K562 treated with DMSO at 1 percent for 48 hours (cell line): ENCODE results near the gene ARHGEF7. TPM values are rescaled to one million over a fixed set of nuclear protein-coding genes. Genes with fewer than 3 reads are reported as not detected.

Experiments used
- total RNA-seq: library from RNA; unstranded; fragments of 300-600 nt; gene quantifications from 2 replicates; pipeline ENCODE4 v1.2.3, GENCODE V29; 2022; ENCODE audit warnings: low replicate concordance; ENCODE audit errors: extremely low read depth

Gene ARHGEF7, protein sequence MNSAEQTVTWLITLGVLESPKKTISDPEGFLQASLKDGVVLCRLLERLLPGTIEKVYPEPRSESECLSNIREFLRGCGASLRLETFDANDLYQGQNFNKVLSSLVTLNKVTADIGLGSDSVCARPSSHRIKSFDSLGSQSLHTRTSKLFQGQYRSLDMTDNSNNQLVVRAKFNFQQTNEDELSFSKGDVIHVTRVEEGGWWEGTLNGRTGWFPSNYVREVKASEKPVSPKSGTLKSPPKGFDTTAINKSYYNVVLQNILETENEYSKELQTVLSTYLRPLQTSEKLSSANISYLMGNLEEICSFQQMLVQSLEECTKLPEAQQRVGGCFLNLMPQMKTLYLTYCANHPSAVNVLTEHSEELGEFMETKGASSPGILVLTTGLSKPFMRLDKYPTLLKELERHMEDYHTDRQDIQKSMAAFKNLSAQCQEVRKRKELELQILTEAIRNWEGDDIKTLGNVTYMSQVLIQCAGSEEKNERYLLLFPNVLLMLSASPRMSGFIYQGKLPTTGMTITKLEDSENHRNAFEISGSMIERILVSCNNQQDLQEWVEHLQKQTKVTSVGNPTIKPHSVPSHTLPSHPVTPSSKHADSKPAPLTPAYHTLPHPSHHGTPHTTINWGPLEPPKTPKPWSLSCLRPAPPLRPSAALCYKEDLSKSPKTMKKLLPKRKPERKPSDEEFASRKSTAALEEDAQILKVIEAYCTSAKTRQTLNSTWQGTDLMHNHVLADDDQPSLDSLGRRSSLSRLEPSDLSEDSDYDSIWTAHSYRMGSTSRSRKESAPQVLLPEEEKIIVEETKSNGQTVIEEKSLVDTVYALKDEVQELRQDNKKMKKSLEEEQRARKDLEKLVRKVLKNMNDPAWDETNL
- not detected in 2 replicates for total RNA-seq

DNA sequence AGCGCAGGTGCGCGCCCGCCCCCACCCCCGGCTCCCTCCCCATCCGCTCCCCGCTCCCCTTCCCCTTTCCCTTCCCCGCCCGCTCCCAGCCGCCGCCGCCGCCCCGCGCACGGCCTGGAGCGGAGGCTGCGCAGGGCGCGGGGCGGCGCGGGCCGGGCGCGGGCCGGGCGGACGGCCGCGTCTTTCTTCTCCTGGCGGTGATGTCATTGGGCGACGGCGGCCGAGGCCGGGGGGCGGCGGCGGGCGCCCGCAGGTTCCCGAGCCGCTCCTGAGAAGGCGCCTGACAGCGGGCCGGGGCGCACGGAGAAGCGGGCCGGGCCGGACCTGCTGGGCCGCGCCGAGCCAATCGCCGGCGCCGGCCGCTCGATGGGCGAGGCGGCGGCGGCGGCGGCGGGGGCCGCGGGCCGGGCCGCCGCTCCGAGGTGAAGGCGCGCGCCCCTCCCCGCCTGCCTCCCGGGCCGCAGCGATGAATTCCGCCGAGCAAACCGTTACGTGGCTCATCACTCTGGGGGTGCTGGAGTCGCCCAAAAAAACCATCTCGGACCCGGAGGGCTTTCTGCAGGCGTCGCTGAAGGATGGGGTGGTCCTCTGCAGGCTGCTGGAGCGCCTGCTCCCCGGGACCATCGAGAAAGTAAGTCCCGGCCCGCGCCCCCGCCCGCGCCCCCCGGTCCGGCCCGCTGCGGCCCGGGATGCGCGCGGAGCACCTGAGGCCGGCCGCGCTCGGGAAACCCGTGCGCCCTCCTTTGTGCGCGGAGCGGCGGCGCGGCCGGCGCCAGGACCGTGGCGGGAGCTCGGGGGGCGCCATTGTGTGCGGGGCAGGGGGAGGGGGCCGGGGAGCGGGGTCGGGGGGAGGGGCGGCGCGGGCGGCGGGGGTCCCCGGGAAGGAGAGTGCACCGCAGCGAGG lies at the start of gene ARHGEF7:
ARHGEF7 (plus strand) TSS at position 250 of the 904 bp plus-strand sequence; CDS start at position 467, 217 bp downstream.

DNA sequence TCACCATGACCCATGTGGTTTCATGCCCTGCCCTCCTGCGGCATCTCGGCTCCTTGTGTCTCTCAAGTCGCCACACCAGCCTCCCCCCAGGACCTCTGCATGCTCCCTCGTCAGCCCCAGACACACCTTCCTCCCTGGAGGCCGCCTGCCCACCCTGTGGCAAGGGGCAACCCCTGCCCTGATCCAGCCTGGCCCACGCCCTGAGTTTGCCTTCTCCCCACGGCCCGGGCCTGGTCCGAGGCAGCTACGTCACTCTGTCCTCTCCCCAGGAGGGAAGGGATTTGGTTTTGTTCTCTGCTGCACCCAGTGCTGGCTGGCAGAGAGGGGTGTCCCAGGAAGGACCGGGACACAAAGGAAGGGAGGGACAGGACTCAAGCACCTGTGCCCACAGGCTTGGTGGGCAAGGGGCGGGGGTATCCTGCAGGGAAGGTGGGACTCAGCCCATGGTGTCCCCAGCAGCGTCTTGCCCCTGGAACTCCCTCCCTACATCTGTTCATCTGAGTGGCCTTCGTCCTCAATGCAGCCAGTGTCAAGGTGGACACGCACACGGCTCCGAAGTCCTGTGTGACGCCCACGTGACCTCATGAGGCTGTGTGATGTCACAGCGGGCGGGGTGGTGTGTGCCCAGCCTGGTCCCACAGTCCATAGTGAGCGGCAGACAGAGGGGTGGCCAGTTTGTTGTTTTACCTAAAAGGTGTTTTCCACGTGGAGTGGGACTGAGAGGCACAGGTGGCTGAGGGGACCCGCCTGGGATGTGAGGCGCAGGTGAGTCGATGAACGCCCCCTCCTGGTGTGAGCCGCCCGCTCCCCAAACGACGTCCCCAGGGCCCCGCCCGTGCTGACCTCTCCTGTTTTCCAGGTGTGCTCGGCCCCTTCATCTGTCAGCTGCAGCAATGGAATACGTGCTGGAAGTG lies 205.1 kb downstream of the ARHGEF7 start, which contains the start of gene TEX29:
TEX29 (plus strand) TSS at position 645 of the 914 bp plus-strand sequence; CDS start at position 894, 249 bp downstream.

Other genes starting within 250 kb of the ARHGEF7 start
- gene ANKRD10, start 200.2 kb upstream of the ARHGEF7 start, total RNA-seq: not detected in 2 replicates
- not detected in 2 replicates for gene TEX29, start 205.3 kb downstream of the ARHGEF7 start, total RNA-seq